ENCODE measurements around the gene ACTN3.

- no peak for TF ChIP-seq CTCF (conservative IDR thresholded peaks at IDR 0.05)
- no peak for TF ChIP-seq ZFX (IDR thresholded peaks at IDR 0.05)
Observed at GRCh38 chr11:66531841-66532240, 14.9 kb upstream of the ACTN3 start.
